Heart right ventricle (tissue), 16 donors: ENCODE results near the gene ST7. TPM values are rescaled to one million over a fixed set of nuclear protein-coding genes. Genes with fewer than 3 reads are reported as not detected.

Experiments
- ATAC-seq, 8 donors: fragments of 200-7000 bp; cut with Tn5 transposase; one replicate each; pipeline ENCODE4 v1.9.1; 2020; ENCODE audit warnings: mild to moderate bottlenecking in 8 of 8, moderate library complexity in 8 of 8, moderate number of reproducible peaks in 1 of 8
- DNase-seq, 2 donors: peaks; one replicate each; pipeline ENCODE4 v3.0.0-alpha.2; 2020
- H3K27ac ChIP-seq, 10 donors: fragments of 200-600 bp; sonication (generic) in 2 of 10; one replicate each; pipeline versions ENCODE4 v1.5.0 to v1.8.0; 2020 to 2022; ENCODE audit warnings: mild to moderate bottlenecking in 3 of 10
- H3K27me3 ChIP-seq, 7 donors: fragments of 200-600 bp; one replicate each; pipeline ENCODE4 v1.8.0; 2021 to 2022; ENCODE audit warnings: mild to moderate bottlenecking in 2 of 7
- H3K36me3 ChIP-seq, 9 donors: fragments of 200-600 bp; sonication (generic) in 1 of 9; one replicate each; pipeline versions ENCODE4 v1.5.0 to v1.8.0; 2020 to 2022; ENCODE audit warnings: mild to moderate bottlenecking in 2 of 9
- H3K4me1 ChIP-seq, 9 donors: fragments of 200-600 bp; sonication (generic) in 1 of 9; one replicate each; pipeline versions ENCODE4 v1.5.0 to v1.8.0; 2020 to 2022; ENCODE audit warnings: mild to moderate bottlenecking in 4 of 9
- H3K4me3 ChIP-seq, 10 donors: fragments of 200-600 bp; sonication (generic) in 2 of 10; one replicate each; pipeline versions ENCODE4 v1.5.0 to v1.8.0; 2020 to 2022; ENCODE audit warnings: mild to moderate bottlenecking in 7 of 10, moderate library complexity in 2 of 10
- H3K9me3 ChIP-seq, 11 donors: fragments of 200-600 bp in 10 of 11; sonication (generic) in 2 of 11; one replicate each; pipeline versions ENCODE4 v1.5.0 to v1.8.0; 2013 to 2022; ENCODE audit warnings: mild to moderate bottlenecking in 2 of 11, control low read depth in 1 of 11, moderate library complexity in 1 of 11
- WGBS, 2 donors: extraction: QIAGEN DNeasy Blood & Tissue Kit; methylation state at CpG; one replicate each; pipeline ENCODE4 v1.1.7; 2013; ENCODE audit warnings: inconsistent platforms in 1 of 2; 5-methylcytosine and 5-hydroxymethylcytosine counted together
- intact Hi-C, 10 donors: fragments of 100-400 bp; cut with DNase I; formaldehyde crosslinking; loops; one replicate each; pipeline versions ENCODE4 v1.11.1 to v1.14.2; 2022
- polyA plus RNA-seq, 2 donors: library from polyadenylated mRNA; stranded (reverse); fragments of 200-250 nt; gene quantifications; one replicate each; pipeline ENCODE4 v1.2.3, GENCODE V29; 2013
- total RNA-seq, 10 donors: library from RNA; stranded (reverse); fragmentation: NEBNext Ultra II Directional in 3 of 10; extraction: Animal tissue kit (Norgen Biotek cat#: 25700) in 3 of 10; gene quantifications; one replicate each; pipeline versions ENCODE4 v1.2.1 to v1.2.4, GENCODE V29; 2021 to 2023
- TF ChIP-seq, protein P1 (sequence below), 9 donors: fragments of 200-600 bp; sonication (generic) in 2 of 9; IDR thresholded peaks; one replicate each; pipeline versions ENCODE4 v1.5.0 to v1.8.0; 2021 to 2022; ENCODE audit warnings: antibody characterized with exemption in 9 of 9, mild to moderate bottlenecking in 5 of 9, moderate library complexity in 1 of 9
- donor health status: Arrhythmogenic right ventricular cardiomyopathy.
- donor health status: ischemic (EF 13 %, LVEDD 7.1; RV severe dilation, severe dysfunction).
- donor health status: healthy with polysubstance abuse.
- donor health status: DM: no; HTN: yes; CAD: no.
- donor health status: DM: no; HTN: no; CAD: no.
- donor health status: ischemic (EF 25% LVEDD 6.9; RV normal size, moderate dysfunction).
- donor health status: ischemic (EF 25% LVEDD 5.7; RV mildly dilated, moderate dysfunction).
- donor health status: healthy.
- donor health status: DM: yes; HTN: yes; CAD: no.
- donor health status: Ischemic cardiomyopathy.
- donor health status: ischemic (EF 35%, LVEDD 5.7; RV mildly dilated, moderate dysfunction).
- donor health status: nonischemic (EF 11% LVEDD 7.7; RV severe dilation, severe dysfunction).
- donor health status: DM: yes; HTN: yes; CAD: no.
- donor health status: PGD.
- donor health status: ischemic (EF 29% LVEDD 5.4; RV normal size, mild dysfunction).
- donor health status: nonischemic (EF 23%, LVEDD 6.1; RV moderate dilation, normal function).

The ST7 gene
- total and polyA plus RNA-seq, 12 donors, result 20.1 to 40.2 (median 23.4) TPM

DNA sequence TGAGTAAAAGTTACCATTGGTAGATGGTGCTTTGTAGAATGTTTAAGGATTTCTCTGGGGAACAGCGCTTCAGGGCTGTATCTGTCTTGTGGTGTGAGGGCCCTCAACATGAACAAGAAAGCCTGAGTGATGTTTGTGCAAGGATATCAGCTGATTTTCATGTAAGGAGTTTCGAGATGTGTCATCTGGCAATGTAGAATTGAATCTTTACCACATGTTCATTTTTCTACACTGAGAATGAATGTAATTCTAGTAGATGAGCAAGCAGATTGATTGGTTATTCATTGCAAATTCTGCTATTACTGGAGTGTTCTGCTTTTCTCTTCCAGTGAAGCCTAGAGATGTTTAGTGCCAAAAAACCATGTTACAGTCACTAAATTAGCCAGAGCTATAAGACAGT, 87.7 kb downstream of the ST7 start:
- WGBS, 2 donors, result 94 to 97% methylated on average over 2 of the region's 2 CpGs
- Histone ChIP-seq H3K4me1 (peaks cover 0 to 44% (median 21%) of the 10 kb centered on the region in 9 donors), H3K9me3 (peaks cover 0 to 9% (median 0%) of the 10 kb centered on the region in 11 donors), H3K36me3 (no peaks in the 10 kb centered on the region), H3K4me3 (no peak overlapping the region), H3K27me3 (no peaks in the 10 kb centered on the region), H3K27ac (no peak overlapping the region)
- TF ChIP-seq, protein P1, sequence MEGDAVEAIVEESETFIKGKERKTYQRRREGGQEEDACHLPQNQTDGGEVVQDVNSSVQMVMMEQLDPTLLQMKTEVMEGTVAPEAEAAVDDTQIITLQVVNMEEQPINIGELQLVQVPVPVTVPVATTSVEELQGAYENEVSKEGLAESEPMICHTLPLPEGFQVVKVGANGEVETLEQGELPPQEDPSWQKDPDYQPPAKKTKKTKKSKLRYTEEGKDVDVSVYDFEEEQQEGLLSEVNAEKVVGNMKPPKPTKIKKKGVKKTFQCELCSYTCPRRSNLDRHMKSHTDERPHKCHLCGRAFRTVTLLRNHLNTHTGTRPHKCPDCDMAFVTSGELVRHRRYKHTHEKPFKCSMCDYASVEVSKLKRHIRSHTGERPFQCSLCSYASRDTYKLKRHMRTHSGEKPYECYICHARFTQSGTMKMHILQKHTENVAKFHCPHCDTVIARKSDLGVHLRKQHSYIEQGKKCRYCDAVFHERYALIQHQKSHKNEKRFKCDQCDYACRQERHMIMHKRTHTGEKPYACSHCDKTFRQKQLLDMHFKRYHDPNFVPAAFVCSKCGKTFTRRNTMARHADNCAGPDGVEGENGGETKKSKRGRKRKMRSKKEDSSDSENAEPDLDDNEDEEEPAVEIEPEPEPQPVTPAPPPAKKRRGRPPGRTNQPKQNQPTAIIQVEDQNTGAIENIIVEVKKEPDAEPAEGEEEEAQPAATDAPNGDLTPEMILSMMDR (IDR thresholded peaks at IDR 0.05), result no peak
- intact Hi-C loops, result no loop called here
- ATAC-seq, result no peak
- DNase-seq, result no peak

DNA sequence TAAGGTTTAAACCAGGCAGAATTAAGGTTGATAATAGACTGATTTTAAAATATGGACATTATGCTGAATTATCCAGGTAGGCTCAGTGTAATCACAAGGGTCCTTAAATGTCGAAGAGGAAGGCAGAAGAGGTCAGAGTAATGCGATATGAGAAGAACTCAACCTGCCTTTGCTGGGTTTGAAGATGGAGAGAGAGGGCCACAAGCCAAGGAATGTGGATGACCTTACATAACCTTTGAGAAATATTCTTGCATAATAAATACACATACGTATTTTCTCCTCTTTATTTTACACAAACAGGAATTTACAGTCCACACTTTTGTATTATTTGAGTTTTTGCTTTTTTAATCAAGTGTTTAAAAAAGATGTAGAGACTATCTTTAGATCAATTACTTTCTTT, 88.5 kb downstream of the ST7 start:
- ATAC-seq, result no peak
- Histone ChIP-seq H3K4me1 (peaks cover 0 to 44% (median 16%) of the 10 kb centered on the region in 9 donors), H3K4me3 (no peak overlapping the region), H3K36me3 (no peaks in the 10 kb centered on the region), H3K27ac (no peak overlapping the region), H3K27me3 (no peaks in the 10 kb centered on the region), H3K9me3 (peaks cover 0 to 9% (median 0%) of the 10 kb centered on the region in 11 donors)
- TF ChIP-seq, protein P1 (IDR thresholded peaks at IDR 0.05), result no peak
- 58 to 67% methylated on average over 3 of the region's 3 CpGs for WGBS, 2 donors
- intact Hi-C loops, result no loop called here
- no peak for DNase-seq

DNA sequence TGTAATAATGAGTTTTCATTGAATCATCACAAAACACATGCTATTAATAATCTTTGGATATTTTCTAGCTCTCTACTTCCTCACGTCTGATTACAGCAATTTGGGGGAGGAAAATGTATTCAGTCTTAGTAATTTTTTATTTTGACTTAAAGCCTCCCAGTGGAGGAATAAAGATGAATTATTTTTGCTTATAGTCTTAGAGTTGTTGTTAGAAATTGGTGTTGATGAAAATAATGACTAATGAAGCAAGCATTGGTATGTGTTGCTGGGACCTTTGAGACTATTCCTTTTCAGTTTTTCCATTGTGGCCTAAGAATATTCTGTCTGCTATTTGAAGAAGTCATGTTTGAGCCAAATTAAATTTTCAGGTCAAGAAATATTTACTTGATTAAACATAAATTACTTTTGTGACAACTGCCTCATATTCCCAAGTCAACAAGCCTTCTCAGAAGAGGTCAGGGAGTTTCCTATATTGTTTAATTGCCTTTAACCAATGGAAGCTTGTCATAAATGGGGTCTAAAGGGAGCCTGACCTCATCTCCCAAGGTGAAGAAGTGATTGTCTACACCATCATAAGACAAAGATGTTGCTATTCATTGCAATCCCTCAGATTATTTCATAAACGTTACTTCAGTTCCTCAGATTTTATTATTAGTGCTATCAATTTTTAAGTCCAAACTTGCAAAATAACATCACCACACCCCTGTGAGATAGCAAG, 90.0 kb downstream of the ST7 start:
- intact Hi-C loops, result no loop called here
- H3K4me1 ChIP-seq, result peaks cover 3 to 52% (median 30%) of the 10 kb centered on the region in 9 donors
- H3K4me3 ChIP-seq, result no peak overlapping the region
- H3K27me3 ChIP-seq, result no peaks in the 10 kb centered on the region
- 42 to 57% methylated on average over 2 of the region's 2 CpGs for WGBS, 2 donors
- DNase-seq, result no peak
- peaks cover 0 to 9% (median 0%) of the 10 kb centered on the region in 11 donors for H3K9me3 ChIP-seq
- peak in 1 of 8 donors; percentile 46 for ATAC-seq
- no peaks in the 10 kb centered on the region for H3K36me3 ChIP-seq
- TF ChIP-seq, protein P1 (IDR thresholded peaks at IDR 0.05), result no peak
- H3K27ac ChIP-seq, result peak overlapping the region in 2 of 10 donors; percentile 9 to 16

DNA sequence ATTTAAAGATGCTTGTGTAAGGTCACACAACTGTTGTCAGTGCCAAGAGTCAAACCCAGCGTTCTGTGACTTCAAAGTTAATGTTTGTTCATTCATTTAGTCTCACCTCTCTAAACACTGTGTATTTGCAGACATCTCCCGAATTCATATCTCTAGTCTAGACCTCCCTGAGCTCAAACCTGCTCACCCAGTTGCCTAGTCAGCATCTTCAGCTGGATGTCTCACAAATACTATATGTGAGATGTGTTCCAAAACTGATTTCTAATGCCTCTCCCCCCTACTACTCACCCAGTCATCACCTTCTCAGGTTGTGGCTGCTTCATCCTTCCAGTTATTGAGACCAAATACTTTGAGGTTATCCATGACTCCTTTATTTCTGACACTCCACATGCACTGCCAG, 91.4 kb downstream of the ST7 start:
- TF ChIP-seq, protein P1 (IDR thresholded peaks at IDR 0.05), result no peak
- H3K27me3 ChIP-seq, result no peaks in the 10 kb centered on the region
- no peak for ATAC-seq
- no peak for DNase-seq
- WGBS, 2 donors, result 91 to 94% methylated on average over 2 of the region's 2 CpGs
- intact Hi-C loops, result no loop called here
- peaks cover 7 to 66% (median 39%) of the 10 kb centered on the region in 9 donors for H3K4me1 ChIP-seq
- no peaks in the 10 kb centered on the region for H3K36me3 ChIP-seq
- peaks cover 0 to 9% (median 0%) of the 10 kb centered on the region in 11 donors for H3K9me3 ChIP-seq
- no peak overlapping the region for H3K4me3 ChIP-seq
- no peak overlapping the region for H3K27ac ChIP-seq
